ENCODE data around the gene LRRC75A.
"Not testable (repeated sequence)": the region's sequence is repeated elsewhere in the genome, so short reads cannot be mapped to it uniquely, and the experiment has no call there.

Gene LRRC75A

DNA sequence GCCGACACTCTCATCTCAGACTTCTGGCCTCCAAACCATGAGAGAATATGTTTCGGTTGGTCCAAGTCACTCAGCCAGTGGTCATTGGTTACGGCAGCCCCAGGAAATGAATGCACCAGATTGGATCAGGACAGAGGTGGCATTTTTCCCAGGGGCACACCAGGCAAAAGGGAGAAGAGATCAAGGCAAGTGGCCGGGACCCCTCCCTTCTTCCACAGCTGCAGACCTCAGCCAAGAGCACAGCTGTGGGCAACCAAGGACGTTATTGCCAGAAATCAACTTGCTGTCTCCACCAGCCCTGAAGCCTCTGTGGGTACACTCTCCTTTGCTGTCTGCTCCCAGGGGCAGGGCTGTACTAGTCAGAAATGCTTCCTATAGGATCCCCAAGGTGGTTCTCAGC lies 20.7 kb downstream of the LRRC75A start:
- DNase-seq (ENCODE audit: low read depth), result no peak

DNA sequence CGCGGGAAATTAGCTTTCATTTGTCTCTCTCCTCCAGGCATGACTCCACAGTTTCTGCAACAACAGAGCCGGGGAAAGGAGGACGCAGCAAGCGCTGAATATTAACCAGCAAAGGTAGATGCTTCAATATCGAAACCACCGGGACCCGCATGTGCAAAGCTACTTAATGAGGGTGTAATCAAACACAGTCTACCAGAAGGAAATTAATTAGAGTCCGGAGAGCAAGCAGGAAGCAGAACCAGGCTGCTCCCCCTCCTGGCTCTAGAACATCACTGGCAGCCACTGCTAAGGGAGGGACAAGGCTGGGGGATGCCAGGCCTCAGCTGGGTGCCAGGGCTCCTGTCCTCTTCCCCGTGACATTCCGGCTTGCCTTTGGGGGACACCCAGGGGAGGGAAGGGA lies 21.7 kb downstream of the LRRC75A start:
- DNase-seq (ENCODE audit: low read depth), result no peak

DNA sequence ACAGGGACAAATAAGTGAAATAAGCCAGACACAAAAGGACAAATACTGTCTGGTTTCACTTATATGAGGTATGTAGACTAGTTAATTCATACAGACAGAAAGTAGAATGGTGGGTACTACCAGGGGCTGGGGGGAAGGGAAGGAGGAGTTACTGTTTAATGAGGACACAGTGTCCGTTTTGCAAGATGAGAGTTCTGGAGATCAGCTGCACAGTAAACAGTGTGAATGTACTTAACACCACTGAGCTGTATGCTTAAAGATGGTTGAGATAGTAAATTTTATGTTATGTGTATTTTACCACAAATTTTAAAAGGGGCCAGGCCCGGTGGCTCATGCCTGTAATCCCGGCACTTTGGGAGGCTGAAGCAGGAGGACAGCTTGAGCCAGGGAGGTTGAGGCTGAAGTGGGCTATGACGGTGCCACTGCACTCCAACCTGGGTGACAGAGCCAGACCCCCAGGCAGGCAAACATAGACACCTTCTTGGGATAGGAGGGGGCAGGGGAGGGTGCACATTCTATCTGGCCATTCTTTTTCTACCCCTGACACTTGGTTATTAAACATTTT lies 23.5 kb downstream of the LRRC75A start:
- no peak for DNase-seq (ENCODE audit: low read depth)

GRCh38 chr17:16467886-16468285 lies 24.1 kb downstream of the LRRC75A start:
- DNase-seq (ENCODE audit: low read depth), result no peak

DNA sequence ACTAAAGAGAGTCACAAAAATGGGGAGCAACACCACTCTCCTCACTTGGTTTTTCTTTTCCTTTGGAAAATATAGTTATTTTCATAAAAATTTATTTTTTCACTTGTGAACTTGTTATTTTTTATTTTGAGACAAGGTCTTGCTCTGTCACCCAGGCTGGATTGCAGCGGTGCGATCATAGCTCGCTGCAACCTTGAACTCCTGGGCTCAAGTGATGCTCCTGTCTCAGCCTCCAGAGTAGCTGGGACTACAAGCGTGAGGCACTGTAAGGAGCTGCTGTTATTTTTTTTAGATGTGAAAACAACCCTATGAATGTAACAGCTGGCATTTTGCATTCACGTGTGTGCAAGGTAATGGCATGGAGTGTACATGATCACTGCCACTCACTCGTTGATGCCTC lies 24.9 kb downstream of the LRRC75A start:
- no peak for DNase-seq (ENCODE audit: low read depth)

- DNase-seq (ENCODE audit: low read depth), result no peak
Observed at GRCh38 chr17:16466407-16466806, 25.6 kb downstream of the LRRC75A start.

GRCh38 chr17:16465861-16466338 lies 26.1 kb downstream of the LRRC75A start:
- DNase-seq (ENCODE audit: low read depth), result no peak

DNA sequence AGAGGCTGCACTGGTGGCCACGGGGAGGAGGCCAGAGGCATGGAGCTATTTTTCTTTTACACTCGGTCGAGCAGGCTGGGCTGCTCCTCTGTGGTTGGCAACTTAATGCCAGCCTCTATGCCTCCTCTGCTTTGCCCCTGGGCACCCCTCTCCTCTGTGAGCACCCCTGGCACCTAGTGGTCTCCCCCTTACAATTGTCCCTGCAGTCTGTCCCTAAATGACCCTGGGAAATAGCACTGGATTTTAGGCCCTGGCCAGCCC lies 27.0 kb downstream of the LRRC75A start:
- DNase-seq (ENCODE audit: low read depth), result no peak

DNA sequence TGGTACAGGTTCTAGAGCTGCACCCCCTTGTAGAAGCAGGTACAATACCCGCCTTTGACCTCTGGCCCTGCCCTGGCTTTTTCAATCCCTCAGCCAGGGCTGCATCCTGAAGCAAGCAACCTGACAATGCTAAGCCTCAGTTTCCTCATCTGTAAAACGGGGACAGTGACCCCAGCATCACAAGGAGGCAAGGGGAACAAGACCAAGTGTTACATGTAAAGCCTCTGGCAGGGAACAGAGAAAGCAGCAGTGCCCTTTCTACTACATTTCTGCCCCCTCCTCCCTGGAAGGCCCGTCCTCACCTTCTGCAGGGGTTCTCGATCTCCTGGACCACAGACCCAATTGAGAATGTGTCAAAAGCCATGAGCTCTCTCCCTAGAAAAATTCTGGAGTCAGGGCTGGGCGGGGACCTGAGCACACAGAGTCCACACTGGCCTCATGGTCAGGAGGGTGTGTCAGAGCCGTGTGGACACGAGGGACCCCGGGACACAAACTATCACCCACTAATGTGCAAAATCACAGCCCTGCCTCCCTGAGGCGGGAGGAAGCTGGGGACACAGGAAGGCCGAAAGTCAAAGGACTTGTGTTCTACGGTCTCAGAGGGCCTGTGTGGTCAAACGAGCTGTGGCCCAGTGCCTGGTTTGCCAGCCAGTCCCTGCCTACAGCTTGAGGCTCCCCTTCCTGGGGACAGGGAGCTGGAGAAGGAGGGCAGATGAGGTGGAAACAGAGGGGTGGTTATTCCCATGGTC lies 27.5 kb downstream of the LRRC75A start:
- DNase-seq (ENCODE audit: low read depth), result no peak

GRCh38 chr17:16463358-16464302 lies 28.4 kb downstream of the LRRC75A start:
- DNase-seq (ENCODE audit: low read depth), result no peak

GRCh38 chr17:16462070-16462864 lies 29.7 kb downstream of the LRRC75A start:
- DNase-seq (ENCODE audit: low read depth), result no peak

DNA sequence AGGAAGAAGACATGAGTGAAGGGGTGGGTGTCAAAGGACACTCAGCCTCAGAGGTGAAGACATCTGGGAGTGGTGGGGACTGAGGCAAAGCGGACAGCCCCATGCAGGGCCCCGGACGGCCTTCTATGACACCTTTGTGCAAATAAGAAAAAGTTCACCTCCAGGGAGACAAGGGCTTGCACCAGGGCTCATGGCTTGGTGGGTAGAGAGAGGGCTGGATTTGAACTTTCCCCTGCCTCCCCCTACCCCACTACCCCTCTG lies 30.5 kb downstream of the LRRC75A start:
- DNase-seq (ENCODE audit: low read depth), result no peak

DNA sequence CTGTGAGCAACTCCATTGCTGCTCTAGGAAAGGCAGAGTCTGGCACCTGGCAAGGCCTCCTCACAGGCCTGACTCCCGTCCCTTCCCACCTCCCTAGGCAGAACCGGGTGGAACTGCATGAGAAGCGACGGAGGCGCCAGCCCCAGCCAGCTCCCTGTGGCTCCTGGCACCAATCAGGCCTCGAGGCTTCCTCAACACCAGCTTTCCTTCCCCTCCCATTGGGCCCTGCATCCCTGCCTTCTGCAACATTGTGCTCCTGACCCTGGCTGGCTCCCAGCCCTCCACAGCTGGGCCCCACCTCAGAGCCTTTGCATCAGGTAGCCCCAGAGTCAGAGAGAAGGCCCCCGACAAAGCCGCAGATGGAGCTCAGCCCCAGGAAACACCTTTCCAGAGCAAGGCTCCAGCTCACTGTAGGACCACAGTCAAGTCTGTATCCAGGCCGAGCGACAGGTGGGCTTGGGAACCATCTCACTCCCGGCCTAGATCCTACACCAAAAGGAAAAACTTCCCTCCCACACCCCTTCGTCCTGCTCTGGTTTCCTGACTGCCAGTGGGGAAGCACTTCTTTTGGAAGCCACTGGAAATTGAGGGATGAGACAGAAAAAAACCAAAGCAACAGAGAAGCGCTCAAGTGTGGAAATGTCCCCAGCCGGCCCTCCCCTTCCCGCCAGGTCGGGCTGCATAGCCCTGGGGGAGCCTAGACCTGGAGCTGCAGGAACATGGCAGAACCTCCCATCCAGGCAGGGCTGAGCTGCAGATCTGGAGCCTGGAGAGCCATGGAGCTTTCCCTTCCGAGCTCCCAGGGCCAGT lies 31.0 kb downstream of the LRRC75A start:
- no peak for DNase-seq (ENCODE audit: low read depth)

- DNase-seq (ENCODE audit: low read depth), result no peak
Observed at GRCh38 chr17:16459855-16460550, 32.0 kb downstream of the LRRC75A start.

GRCh38 chr17:16459271-16459670 lies 32.7 kb downstream of the LRRC75A start:
- no peak for DNase-seq (ENCODE audit: low read depth)

DNA sequence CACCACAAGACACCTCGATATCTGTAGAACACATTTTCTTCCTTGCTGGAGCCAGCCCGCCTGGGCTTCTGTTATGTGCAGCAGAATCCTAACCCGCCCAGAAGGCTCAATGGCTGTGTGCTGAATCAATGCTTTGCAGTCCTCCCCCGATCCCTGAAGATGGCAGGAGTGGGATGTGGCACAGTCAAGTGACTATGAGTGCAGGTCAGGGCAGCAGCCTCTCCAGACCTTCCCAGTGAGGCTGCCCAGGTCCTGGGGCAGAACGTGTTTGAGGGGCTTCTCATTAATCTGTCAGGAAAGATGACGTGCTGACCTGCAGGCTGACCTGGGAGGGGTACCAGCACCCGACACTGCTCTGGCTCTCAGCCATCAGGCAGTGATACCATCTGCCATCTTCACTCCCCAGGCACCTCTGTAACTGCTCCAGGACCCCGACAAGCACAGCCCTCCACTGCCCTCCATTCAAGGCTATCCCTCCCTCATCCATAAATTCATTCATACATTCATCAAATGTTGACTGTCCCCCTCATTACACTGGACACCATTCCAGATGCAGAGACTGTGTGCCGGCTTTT lies 35.2 kb downstream of the LRRC75A start:
- no peak for DNase-seq (ENCODE audit: low read depth)

- no peak for DNase-seq (ENCODE audit: low read depth)
Observed at GRCh38 chr17:16455997-16456741, 35.8 kb downstream of the LRRC75A start.

- no peak for DNase-seq (ENCODE audit: low read depth)
Observed at GRCh38 chr17:16453493-16453851, 38.5 kb downstream of the LRRC75A start.

- DNase-seq (ENCODE audit: low read depth), result not testable (repeated sequence)
Observed at GRCh38 chr17:16452268-16452667, 39.7 kb downstream of the LRRC75A start.

DNA sequence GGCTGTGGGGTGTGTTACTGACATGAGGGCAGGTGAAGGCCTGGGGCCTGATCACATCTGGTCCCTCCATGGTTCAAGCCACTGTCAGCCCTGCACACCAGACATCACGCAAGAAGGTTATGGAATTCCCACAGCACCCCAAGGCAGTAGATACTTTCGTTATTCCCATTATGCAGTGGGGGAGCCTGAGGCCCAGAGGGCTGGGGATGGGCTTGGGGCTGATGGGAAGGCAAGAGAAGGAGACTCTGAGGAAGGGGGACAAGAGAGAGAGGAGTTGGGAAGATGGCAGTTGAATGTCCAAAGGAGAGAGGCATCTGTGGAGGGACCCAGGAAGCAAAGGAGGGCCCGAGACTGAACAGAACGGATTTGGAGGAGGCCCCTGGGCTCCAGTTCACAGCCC lies 42.0 kb downstream of the LRRC75A start:
- DNase-seq (ENCODE audit: low read depth), result no peak
